GM21526 (cell line): ENCODE results near the gene SLC22A17.
"Not testable (repeated sequence)": the region's sequence is repeated elsewhere in the genome, so short reads cannot be mapped to it uniquely, and the experiment has no call there.

Source experiments
- ATAC-seq: cut with Tn5 transposase; IDR thresholded peaks from one replicate; pipeline ENCODE4 v1.9.1; 2021; ENCODE audit warnings: moderate library complexity; ENCODE audit not compliant: unreplicated experiment, low FRiP score

Gene SLC22A17

DNA sequence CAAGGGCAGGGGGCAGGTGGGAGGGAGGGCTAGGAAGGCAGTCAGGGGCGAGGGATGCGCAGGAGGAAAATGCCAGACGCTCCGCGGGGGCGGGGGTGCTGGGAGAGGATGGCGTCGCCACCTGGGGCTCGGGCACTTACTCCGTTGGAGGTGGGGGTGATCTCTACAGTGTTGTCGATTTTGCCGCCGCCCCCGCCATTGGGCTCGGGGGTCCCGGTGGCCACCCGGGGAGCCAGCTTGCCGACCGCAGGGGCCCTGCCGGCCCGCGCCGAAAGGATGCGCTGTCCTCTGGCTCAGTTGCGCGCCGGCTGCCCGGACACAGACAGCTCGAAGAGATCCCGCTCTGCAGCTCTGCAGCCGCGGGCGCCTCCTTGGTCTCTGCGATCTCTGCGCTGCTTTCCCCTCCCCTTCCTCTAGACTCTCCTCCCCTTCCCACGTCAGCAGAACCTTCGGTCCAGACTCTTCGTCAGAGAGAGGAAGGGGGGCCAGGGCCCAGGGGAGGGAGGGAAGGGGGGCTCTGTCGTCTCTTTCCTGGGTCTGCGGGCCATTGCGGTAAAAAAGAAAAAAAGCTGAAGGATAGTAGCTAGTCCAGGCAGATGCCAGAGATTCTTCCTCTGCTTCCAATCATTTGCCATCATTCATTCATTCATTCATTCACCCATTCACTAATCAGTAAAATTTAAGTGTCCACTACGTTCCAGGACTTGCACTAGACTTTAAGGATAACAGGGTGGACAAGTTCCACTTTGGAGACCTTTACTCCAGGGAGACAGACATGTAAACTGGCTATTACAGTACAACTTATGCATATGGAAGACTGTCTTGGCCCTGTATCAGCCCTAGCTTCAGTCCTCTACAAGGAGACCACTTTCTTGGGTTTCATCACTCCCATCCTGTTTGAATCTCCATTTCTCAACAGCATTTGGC is at the start of gene SLC22A17:
Gene SLC22A17 (minus strand): TSS at position 382 of the 927 bp plus-strand sequence.
- no peak for ATAC-seq

GRCh38 chr14:23401291-23401690 is 48.6 kb upstream of the SLC22A17 start:
- no peak for ATAC-seq

DNA sequence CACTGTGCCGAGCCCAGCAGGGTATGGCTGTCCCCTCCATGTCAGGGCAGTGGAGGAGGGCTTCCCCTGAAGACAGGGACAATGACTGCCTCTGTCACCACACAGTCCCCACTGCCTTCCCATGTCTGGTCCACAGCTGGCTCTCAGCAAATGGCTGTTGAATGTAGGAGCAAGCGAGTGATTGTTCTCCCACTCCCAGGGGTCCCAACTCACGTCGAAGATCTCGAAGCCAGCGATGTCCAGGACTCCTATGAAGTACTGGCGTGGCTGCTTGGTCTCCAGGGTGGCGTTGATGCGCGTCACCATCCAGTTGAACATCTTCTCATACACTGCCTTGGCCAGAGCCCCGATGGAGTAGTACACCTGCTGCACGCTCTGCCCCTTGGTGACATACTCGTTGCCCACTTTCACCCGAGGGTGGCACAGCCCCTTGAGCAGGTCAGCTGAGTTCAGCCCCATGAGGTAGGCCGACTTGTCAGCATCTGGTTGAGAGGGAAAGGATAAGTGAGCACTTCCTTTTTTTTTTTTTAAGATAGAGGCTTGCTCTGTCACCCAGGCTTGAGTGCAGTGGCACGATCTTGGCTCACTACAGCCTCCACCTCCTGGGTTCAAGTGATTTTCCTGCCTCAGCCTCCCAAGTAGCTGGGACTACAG is 47.9 kb upstream of the SLC22A17 start:
- ATAC-seq: not testable (repeated sequence)

- no peak for ATAC-seq
Observed at GRCh38 chr14:23399591-23399990, 46.9 kb upstream of the SLC22A17 start.

DNA sequence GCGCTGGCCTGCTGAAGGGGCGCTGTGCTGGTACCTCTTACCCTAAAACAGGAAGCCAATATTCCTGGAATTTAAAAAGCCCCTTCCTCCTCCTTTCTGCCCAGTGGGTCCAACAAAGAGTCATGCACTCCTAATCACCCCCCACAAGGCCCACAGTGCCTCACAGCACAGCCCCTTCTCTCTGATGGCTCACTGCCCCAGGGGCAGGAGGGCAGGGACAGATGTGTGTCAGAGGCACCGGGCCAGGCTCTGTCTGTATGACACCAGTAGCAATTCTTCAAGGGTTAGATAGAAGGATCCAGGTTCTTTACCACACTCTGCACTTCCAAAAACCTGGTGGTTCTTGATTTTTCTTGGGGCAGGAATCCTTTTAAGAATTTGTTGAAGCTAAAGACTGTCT is 46.4 kb upstream of the SLC22A17 start:
- no peak for ATAC-seq

- ATAC-seq: no peak
Observed at GRCh38 chr14:23398348-23398747, 45.7 kb upstream of the SLC22A17 start.

DNA sequence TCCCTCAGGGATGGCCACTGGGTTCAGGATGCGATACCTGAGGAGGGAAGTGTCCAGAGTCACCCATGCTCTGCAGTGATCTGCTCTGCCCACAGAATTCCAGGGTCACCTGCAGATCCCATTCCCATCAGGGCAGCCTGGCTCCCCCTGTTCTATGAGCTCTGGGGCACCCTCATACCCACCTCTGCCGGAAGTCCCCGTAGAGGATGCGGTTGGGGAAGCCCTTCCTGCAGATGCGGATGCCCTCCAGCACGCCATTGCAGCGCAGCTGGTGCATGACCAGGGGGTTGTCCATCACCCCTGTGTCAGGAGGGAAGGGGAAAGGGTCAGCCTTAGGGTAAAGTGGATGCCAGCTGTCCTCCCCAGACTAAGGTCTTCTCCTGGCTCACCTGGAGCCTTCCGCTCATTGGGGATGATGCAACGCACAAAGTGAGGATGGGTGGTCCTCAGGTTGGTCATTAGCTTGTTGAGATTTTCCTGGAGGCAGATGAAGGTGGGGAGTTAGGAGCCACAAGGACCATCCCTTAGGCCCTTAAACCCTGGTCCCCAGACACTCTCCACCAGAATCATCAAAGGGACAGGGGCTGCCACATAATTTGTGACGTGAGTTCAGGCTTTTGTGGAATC is 44.2 kb upstream of the SLC22A17 start:
- ATAC-seq: no peak

DNA sequence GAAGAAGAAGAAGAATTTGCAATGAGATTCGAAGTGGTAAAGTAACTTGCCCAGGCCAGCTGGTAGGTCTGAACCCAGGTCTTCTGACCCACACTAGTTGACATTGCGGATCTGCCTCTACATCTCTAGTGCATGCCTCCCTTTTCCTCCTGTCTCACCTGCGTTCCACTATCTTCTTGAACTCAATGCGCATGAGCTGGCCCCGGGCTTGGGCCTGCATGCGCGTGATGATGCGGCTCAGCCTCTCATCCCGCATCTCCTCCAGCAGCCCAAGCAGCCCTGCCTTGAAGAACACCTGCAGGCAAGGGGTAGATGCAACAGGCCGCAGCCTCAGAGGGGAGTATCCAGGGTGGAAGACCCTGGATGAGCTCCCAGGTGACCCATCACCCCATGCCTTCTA is 43.4 kb upstream of the SLC22A17 start:
- no peak for ATAC-seq

DNA sequence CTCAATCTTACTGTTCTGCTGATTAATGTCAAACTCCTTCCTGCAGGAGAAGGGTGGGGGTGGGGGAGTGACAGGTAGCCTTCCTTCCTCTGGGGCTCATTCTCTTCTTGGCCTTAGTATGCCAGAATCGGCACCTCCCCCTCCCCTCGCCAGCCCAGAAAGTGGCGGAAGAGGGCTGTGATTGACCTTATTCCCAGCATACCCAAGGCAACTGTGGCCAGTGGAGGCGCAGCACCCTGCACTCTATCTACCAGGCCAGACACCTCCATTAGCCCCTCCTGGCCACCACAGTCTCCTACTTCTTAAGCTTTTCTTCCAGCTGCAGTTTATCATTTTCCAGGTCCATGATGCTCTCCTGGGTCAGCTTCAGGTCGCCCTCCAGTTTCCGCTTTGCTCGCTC is 39.9 kb upstream of the SLC22A17 start:
- no peak for ATAC-seq

GRCh38 chr14:23389871-23390270 is 37.2 kb upstream of the SLC22A17 start:
- not testable (repeated sequence) for ATAC-seq

GRCh38 chr14:23389396-23389795 is 36.7 kb upstream of the SLC22A17 start:
- ATAC-seq: no peak

DNA sequence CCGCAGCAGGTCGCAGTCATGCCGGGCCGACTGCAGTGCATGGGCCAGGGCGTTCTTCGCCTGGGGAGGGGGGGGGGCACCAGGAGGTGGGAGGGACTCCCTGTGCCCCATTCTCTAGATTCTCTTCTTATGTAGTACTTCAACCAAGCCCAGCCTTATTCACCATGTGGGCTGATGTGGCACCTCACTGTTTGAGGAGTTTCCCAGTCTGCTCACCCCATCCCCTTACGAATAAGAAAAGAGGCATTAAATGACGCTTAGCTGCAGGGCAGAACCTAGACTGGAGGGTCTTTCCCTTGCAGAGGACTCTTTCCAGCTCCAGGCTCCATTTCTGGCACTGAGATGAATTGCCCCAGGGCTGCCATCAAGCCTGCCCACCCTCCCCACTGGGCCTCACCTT is 36.3 kb upstream of the SLC22A17 start:
- no peak for ATAC-seq

GRCh38 chr14:23387916-23388882 is 35.5 kb upstream of the SLC22A17 start:
- no peak for ATAC-seq

DNA sequence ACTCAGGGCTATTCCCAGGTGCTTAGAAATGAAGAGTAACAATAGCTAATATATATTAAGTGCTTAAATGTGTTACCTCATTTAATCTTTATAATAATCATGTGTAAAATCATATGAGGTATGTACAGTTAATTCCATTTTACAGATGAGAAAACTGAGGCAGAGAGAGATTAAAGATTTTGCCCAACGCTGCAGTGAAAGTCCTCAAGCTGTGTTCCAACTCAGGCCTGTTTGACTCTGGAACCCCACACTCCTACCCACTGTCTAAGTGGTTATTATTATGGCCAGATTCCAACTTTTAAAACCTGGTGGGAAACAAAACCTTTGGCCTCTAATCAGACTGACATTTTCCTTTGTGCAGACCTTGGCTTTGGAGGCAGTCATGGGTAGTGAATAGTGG is 34.3 kb upstream of the SLC22A17 start:
- no peak for ATAC-seq

DNA sequence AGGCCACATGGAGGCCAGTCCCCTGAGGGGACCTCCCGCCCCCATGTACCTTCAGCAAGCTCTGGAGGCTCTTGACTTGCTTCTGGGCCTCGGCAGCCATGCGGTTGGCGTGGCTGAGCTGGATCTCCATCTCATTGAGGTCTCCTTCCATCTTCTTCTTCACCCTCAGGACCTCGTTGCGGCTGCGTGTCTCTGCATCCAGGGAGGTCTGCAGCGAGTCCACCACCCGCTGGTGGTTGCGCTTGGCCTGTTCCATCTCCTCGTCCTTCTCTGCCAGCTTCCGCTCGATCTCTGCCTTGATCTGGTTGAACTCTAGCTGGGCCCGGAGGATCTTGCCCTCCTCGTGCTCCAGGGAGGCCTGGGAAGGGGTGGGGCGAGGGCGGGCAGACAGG is 33.6 kb upstream of the SLC22A17 start:
- not testable (repeated sequence) for ATAC-seq

GRCh38 chr14:23385642-23386265 is 33.1 kb upstream of the SLC22A17 start:
- no peak for ATAC-seq

- ATAC-seq: no peak
Observed at GRCh38 chr14:23385244-23385641, 32.6 kb upstream of the SLC22A17 start.

GRCh38 chr14:23384364-23385080 is 31.8 kb upstream of the SLC22A17 start:
- no peak for ATAC-seq
